Regular cardiac myocyte (primary cell): ENCODE results near the gene CCR3. TPM values are rescaled to one million over a fixed set of nuclear protein-coding genes. Genes with fewer than 3 reads are reported as not detected.

Source experiments
- total RNA-seq: library from RNA; depleted of rRNA; stranded (reverse); fragments of >200 nt; gene quantifications from 2 replicates; pipeline ENCODE4 v1.2.3, GENCODE V29; 2014

Gene CCR3
- total RNA-seq: not detected in 2 replicates

GRCh38 chr3:46242120-46242519 is at the start of gene CCR3:
Gene CCR3, plus strand, starts transcription at chr3:46242460. Its CDS starts 22,699 bp downstream, at chr3:46265159.

DNA sequence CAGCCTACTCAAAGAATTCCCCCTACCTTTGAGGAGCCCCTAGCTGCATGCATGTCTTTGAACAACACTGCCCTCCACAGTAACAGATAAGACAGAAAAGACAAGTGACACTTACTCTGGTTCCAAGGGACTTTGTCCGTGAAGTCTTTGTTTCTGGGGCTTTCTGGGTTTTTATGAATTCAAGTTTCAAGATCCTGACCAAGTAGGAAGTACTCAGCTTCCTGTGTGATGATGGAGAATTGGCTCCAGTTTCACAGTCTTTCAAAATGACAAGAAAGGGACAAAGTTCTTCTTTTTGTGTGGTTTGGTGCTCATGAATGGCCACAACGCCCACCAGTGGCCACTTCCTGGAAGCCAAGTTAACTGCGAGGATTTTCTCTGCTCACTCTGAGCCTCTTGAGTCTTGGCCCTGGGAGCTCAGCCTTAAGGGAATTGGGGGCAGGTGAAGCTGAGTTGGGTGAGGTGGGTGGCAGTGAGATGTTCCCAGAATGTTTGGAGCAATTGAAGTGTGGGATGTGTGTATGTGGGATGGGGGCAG is 34.0 kb upstream of the CCR3 start, which contains the start of gene CCR1:
CCR1 (minus strand) TSS at position 147 of the 538 bp plus-strand sequence. CDS start 4,000 bp downstream, outside the sequence.

Other genes with a start within 250 kb of the CCR3 start
- 17.4 and 24.5 TPM in 2 replicates for gene FYCO1, start 246.6 kb upstream of the CCR3 start, total RNA-seq
- not detected in 2 replicates for gene XCR1, start 215.0 kb upstream of the CCR3 start, total RNA-seq
- gene CCR1, start 34.1 kb upstream of the CCR3 start, total RNA-seq: under 0.01 and 0.28 TPM in 2 replicates
- not detected in 2 replicates for gene CCR2, start 111.7 kb downstream of the CCR3 start, total RNA-seq
- not detected in 2 replicates for gene CCR5, start 128.5 kb downstream of the CCR3 start, total RNA-seq
- gene CCRL2, start 164.8 kb downstream of the CCR3 start, total RNA-seq: 0.19 and 0.28 TPM in 2 replicates
- gene LTF, start 222.4 kb downstream of the CCR3 start, total RNA-seq: 0.38 and 2.0 TPM in 2 replicates